Skeletal muscle satellite cell (primary cell): ENCODE measurements around the gene ROPN1.
"Not testable (repeated sequence)": the region's sequence is repeated elsewhere in the genome, so short reads cannot be mapped to it uniquely, and the experiment has no call there.

Source experiments
- H3K27me3 ChIP-seq: 2 replicates; pipeline ENCODE4 v1.7.0; 2013; ENCODE audit warnings: low read length; ENCODE audit not compliant: control insufficient read depth, insufficient read depth
- H3K36me3 ChIP-seq: 2 replicates; pipeline ENCODE4 v1.7.0; 2013; ENCODE audit warnings: mild to moderate bottlenecking, control low read depth, low read length; ENCODE audit not compliant: insufficient read depth
- H3K4me1 ChIP-seq: 2 replicates; pipeline ENCODE4 v1.7.0; 2013; ENCODE audit warnings: low read length; ENCODE audit not compliant: control insufficient read depth, insufficient read depth
- H3K4me2 ChIP-seq: 2 replicates; pipeline ENCODE4 v1.7.0; 2013; ENCODE audit warnings: mild to moderate bottlenecking, low read length
- H3K4me3 ChIP-seq: 2 replicates; pipeline ENCODE4 v1.7.0; 2013; ENCODE audit warnings: low read length
- H3K9ac ChIP-seq: 2 replicates; pipeline ENCODE4 v1.7.0; 2013; ENCODE audit warnings: mild to moderate bottlenecking, low read depth, low read length, moderate library complexity
- H3K9me3 ChIP-seq: replicated peaks from 2 replicates; pipeline ENCODE4 v1.7.0; 2013; ENCODE audit warnings: mild to moderate bottlenecking, control low read depth, low read length

The ROPN1 gene

DNA sequence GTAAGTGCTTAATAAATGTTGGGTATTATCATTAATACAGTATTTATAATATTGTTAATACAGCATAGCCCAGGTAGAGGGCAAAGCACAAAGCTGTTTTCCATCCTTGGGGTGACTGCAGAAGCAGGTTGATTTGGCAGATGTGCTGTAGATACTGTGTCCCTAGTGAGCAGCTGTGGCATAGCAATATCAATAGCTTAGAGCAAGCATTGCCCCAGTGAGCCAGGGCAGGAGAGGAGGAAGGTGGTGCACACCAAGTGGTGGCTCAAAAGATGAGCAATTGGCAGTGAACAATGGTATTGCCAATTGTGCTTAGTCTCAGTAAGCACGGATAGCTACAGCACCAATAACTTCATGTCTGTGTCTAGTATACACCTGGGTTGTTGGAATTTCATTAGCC is 25.1 kb downstream of the ROPN1 start:
- not testable (repeated sequence) for H3K4me1 ChIP-seq, H3K9me3 ChIP-seq, H3K36me3 ChIP-seq, H3K9ac ChIP-seq, H3K4me2 ChIP-seq, H3K4me3 ChIP-seq
- H3K27me3 ChIP-seq = peaks cover 30% of the 10 kb centered on the region

DNA sequence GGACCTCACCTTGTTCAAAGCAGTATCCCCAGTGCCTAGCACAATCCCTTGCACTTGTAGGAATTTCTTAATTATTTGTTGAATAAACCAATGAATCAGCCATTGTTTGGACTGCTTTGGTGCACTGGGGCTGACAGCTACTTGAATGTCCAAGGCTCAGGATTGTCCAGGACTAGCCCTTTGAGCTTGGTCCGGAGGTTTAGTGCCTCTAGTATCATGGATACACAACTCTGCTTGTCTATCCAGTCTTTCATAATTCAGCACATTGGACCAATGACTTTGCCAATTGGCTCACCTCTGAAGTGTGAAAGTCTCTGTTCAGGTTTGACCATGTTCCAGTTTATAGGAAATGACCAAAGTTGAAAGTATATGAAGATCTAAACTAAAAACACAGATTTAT is 27.1 kb downstream of the ROPN1 start:
- peaks cover 14% of the 10 kb centered on the region for H3K27me3 ChIP-seq
- not testable (repeated sequence) for H3K4me3 ChIP-seq, H3K4me1 ChIP-seq, H3K36me3 ChIP-seq, H3K4me2 ChIP-seq, H3K9ac ChIP-seq, H3K9me3 ChIP-seq

DNA sequence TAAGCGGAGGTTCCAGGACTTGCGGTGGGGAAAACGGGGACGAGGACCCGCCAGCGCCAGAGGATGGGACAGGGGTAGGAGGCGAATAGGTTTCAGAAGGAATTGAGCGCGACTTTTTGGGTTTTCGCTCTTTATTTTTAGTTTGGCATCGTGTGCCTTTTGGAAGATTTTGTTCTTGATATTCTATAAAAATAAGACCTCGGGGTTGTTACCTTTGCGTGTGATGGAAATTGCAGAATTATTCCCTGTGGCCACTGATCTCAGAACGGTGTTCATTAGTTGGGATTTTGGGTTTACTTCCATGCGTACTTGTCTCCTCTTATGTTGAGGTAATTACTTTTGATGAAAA is 30.4 kb downstream of the ROPN1 start:
- peaks cover 1% of the 10 kb centered on the region for H3K36me3 ChIP-seq
- H3K4me3 ChIP-seq = peak overlapping the region; percentile 88
- H3K9me3 ChIP-seq = no peaks in the 10 kb centered on the region
- H3K9ac ChIP-seq = peak overlapping the region; percentile 94
- peak overlapping the region; percentile 87 for H3K4me2 ChIP-seq
- peaks cover 21% of the 10 kb centered on the region for H3K4me1 ChIP-seq
- H3K27me3 ChIP-seq = peaks cover 6% of the 10 kb centered on the region

DNA sequence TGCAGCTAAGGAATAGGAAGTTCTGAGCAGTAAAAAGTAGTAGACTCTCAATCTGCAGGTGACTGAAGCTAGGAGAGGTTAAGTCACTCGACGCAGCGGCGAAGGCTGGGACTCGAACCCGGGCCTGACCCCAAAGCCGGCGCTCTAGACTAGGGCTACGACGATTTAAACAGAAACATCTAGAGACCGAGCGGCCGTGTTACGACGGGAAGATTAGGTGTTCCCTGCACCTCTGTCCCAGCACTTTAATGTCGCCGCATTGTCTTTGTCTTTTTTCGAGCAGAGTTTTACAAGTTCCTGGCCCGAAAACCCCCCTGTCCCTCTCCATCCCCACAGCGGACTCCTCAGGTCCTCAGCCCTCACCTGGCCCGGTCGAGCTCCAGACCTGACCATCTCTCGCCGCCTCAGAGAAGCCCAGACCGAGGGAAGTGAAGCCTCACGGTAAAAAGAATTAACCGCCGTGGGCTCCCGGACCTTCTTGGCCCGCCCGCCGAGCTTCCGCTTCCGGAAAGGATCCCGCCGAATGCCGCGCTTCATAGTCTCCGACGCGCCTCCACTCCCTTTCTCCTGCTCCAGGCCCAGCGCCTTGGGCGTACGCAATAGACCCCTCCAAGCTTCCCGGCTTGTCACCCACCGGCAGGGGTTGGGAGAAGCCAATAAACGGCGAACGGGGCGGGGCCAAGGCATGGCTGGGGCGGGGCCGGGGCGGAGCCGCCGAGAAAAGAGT is 31.0 kb downstream of the ROPN1 start, which contains the start of gene CCDC14:
Gene CCDC14 (minus strand): TSS at position 449 of the 727 bp plus-strand sequence. CDS start 56 bp downstream, at position 393.
- Histone ChIP-seq H3K4me2 (peak within 1 kb of the TSS; percentile 87), H3K9me3 (no peaks in the 10 kb centered on the region), H3K4me1 (peaks cover 21% of the 10 kb centered on the region), H3K36me3 (peaks cover 6% of the 10 kb centered on the region), H3K27me3 (peaks cover 6% of the 10 kb centered on the region), H3K4me3 (peak within 1 kb of the TSS; percentile 88), H3K9ac (peak within 1 kb of the TSS; percentile 94)

DNA sequence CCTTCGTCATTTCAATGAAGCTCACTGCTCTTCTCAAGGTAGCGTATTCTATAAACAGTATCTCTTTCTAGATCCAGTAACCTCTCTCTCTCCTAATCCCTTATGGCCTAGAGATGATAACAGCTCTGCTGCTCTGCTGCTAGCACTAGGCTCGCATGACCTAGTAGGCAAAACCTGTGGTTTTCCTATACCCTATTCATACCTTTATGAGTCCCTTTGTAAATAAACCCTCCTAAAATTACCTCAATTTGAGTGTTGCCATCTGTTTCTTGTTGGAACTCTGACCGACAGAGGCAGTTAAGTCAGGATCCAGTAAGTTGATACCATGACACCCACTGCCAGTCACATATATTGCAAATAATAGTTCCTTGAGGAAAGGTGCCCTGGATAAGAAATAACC is 38.2 kb downstream of the ROPN1 start:
- no peaks in the 10 kb centered on the region for H3K9me3 ChIP-seq
- H3K27me3 ChIP-seq = no peaks in the 10 kb centered on the region
- H3K36me3 ChIP-seq = peaks cover 26% of the 10 kb centered on the region
- no peak overlapping the region for H3K9ac ChIP-seq
- H3K4me1 ChIP-seq = peaks cover 8% of the 10 kb centered on the region
- H3K4me2 ChIP-seq = no peak overlapping the region
- no peak overlapping the region for H3K4me3 ChIP-seq

DNA sequence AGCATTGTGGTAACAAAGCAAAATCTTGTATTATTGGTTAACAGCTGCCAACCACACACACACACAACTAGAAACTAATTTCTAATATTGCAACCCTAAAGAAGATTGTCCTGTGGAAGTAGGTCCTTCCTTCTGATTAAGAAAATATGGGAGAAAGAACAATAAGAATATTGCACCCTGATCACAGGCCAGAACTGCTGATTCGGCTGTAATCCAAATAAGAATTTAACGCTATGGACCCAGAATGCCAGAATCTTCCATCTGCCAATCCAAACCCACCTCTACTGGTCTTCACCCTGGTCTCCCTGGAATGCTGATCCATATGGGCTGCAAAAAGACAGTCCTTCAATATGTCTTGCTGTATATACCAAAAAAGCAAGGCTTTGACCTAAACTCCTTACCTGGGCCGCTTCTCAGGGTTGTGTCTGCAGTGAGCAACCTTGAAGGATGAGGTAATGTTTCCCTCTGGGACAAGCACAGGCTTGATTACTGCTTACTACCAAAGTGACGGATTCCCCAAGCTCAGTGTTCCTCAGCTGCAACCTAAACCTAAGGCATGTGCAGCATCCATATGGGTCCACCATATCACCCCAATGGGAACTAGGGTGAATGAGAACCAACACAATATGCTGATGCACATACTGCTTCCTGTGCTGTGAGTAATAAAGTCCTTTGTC is 38.9 kb downstream of the ROPN1 start:
- no peaks in the 10 kb centered on the region for H3K27me3 ChIP-seq
- H3K4me1 ChIP-seq = peaks cover under 1% of the 10 kb centered on the region
- no peak overlapping the region for H3K4me3 ChIP-seq
- no peak overlapping the region for H3K9ac ChIP-seq
- H3K36me3 ChIP-seq = peaks cover 30% of the 10 kb centered on the region
- H3K4me2 ChIP-seq = no peak overlapping the region
- H3K9me3 ChIP-seq = no peaks in the 10 kb centered on the region

DNA sequence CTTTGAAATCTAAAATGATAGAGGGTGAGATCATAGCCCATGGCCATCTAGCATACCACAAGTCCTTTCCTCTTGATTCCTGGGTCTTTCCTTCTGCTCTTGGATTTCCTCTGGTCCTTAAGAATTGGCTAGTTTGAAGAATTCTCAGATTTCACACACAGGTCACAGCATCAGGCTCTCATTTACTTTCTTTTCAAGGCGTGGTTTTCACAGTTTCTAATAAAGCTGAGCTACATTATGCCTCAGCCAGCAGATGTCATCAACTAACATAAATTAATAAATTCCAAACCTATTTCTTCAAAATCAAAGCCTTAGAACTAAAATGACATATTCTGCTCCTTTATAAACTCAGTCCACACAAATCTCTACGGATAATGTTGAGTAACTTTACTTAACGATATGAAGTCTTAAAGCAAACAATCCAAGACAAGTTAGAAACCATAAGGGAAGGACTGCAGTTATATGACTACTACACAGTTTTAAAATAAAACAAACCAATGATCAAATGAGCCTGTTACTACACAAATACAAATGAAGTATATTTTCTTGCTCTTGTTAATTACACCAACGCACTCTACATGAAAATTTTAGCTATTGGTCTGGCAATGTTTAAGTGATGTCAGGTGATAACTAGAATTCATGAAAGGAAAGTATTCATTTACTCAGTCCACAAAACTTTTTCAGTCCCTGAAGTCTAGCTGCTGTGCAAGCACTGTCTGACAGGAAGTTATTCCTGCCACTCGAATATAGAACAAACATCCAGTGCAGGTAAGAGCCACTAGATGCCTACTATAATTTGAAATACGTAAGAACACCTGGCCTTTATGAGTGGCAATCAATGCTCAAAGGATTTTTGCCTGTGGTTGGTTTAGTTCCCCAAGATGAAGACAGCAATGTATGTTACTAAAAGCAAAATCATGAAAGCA is 40.1 kb downstream of the ROPN1 start:
- no peaks in the 10 kb centered on the region for H3K4me1 ChIP-seq
- peaks cover 37% of the 10 kb centered on the region for H3K36me3 ChIP-seq
- no peak overlapping the region for H3K9ac ChIP-seq
- H3K27me3 ChIP-seq = no peaks in the 10 kb centered on the region
- no peak overlapping the region for H3K4me2 ChIP-seq
- no peak overlapping the region for H3K4me3 ChIP-seq
- H3K9me3 ChIP-seq = no peaks in the 10 kb centered on the region

DNA sequence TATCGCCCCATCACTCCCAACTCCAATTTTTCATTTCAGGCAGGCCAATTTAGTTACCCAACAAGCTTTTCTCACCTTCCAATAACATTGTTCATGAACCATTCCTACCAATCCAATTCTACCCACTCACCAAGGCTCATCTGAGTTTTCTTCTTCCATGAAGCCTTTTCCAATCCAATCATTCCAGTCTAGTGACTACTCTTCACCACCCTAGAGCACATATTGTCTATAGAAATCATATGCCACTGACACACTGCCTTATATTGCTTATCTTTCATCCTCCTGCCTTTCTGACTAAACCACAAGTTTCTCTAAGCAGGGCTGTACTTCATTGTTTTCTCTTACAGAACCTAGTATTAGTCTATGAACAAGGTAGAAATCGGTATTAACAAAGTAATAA is 42.3 kb downstream of the ROPN1 start:
- Histone ChIP-seq H3K4me1 (no peaks in the 10 kb centered on the region), H3K36me3 (peaks cover 40% of the 10 kb centered on the region), H3K4me2 (no peak overlapping the region), H3K9ac (no peak overlapping the region), H3K9me3 (no peaks in the 10 kb centered on the region), H3K4me3 (no peak overlapping the region), H3K27me3 (no peaks in the 10 kb centered on the region)

DNA sequence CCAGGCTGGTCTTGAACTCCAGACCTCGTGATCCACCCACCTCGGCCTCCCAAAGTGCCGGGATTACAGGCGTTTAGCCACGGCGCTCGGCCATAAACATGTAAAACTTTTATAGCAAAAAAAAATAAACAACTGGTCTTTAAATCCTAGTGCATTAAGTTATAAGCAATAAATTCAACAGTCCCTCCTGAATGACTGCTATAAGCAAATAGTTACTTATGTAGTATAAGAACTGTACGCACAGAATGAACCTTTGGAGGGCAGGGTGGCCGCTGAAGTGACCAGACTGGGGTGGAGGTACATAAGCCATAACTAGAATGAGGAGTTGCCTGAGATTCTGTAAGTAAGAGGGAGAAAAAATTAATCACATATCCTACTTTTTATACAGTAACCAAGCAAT is 43.5 kb downstream of the ROPN1 start:
- no peak overlapping the region for H3K9ac ChIP-seq

DNA sequence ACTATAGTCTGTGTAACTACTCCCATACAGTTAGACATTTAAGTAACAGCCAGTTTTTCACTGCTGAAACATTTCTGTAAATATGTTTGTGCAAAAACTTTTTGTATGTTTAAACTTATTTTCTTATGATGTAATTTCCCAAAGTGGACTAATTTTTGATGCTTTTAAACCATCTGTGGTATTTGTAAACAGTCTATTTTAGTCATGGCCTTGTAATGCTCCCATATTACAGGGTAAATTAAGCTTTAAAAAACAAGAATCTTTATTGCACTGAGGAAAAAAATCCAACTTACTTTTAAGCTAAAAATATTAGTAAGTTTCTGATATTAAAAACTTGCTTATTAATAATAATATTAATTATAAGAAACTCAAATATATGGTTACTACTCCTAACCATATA is 44.4 kb downstream of the ROPN1 start:
- H3K36me3 ChIP-seq = peaks cover 38% of the 10 kb centered on the region
- no peak overlapping the region for H3K4me2 ChIP-seq
- no peaks in the 10 kb centered on the region for H3K4me1 ChIP-seq
- H3K4me3 ChIP-seq = no peak overlapping the region
- no peaks in the 10 kb centered on the region for H3K27me3 ChIP-seq
- no peaks in the 10 kb centered on the region for H3K9me3 ChIP-seq
- no peak overlapping the region for H3K9ac ChIP-seq

More for the DNA sequence above, 43.5 kb downstream of the ROPN1 start:
- no peaks in the 10 kb centered on the region for H3K27me3 ChIP-seq
- peaks cover 42% of the 10 kb centered on the region for H3K36me3 ChIP-seq
- no peaks in the 10 kb centered on the region for H3K4me1 ChIP-seq
- no peak overlapping the region for H3K4me2 ChIP-seq
- H3K9me3 ChIP-seq = no peaks in the 10 kb centered on the region
- H3K4me3 ChIP-seq = no peak overlapping the region

DNA sequence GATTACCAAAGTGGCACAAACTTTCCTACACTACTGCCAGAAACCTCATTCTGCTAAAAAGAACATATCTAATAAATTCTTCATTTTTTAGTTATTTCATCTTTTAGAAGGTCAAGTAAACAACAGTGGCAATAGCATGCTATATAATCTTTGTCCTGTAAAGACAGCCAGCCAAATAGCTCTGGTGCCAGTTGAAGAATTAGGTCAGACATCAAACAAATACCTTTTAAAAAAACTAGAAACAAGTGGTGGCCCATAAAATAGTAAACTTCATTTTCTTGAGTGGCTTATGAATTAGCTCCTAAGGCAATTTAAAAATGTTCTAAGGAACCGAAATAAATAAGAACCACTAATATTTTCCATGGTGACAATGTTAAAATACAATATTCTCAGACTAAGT is 50.4 kb downstream of the ROPN1 start:
- H3K27me3 ChIP-seq = no peaks in the 10 kb centered on the region
- H3K36me3 ChIP-seq = peaks cover 22% of the 10 kb centered on the region

More for the DNA sequence above, 50.4 kb downstream of the ROPN1 start:
- Histone ChIP-seq H3K4me1 (no peaks in the 10 kb centered on the region), H3K4me2 (no peak overlapping the region), H3K9me3 (no peaks in the 10 kb centered on the region), H3K4me3 (no peak overlapping the region), H3K9ac (no peak overlapping the region)
